IMR-90 (cell line): ENCODE results near the gene MTMR4. TPM values are rescaled to one million over a fixed set of nuclear protein-coding genes. Genes with fewer than 3 reads are reported as not detected.

Source experiments
- ATAC-seq: fragments of 200-7000 bp; cut with Tn5 transposase; 2 replicates; pipeline ENCODE4 v1.9.1; 2020; ENCODE audit warnings: low read depth, mild to moderate bottlenecking, moderate library complexity
- BruUV-seq: library from RNA; stranded (reverse); fragments of 400-500 nt; replicated peaks from 2 replicates; lab custom pipeline; 2021; lab: Mats Ljungman, UMichigan
- CTCF ChIA-PET: fragments of 300-600 bp; formaldehyde crosslinking; extraction: SDS; loops from one replicate; lab custom pipeline; 2021; ENCODE audit warnings: antibody characterized with exemption; lab: Yijun Ruan, JAX
- POLR2A ChIA-PET: fragments of 300-600 bp; sonication (Branson Sonifier 250); formaldehyde crosslinking; loops from one replicate; lab custom pipeline; 2022; ENCODE audit warnings: antibody characterized with exemption; ENCODE audit not compliant: unreplicated experiment; lab: Charles Lee
- DNase-seq: peaks from one replicate; pipeline ENCODE4 v3.0.0; 2013
- H2AFZ ChIP-seq: replicated peaks from 2 replicates; pipeline ENCODE3; 2013; ENCODE audit warnings: low read length, mild to moderate bottlenecking; ENCODE audit not compliant: poor library complexity
- H2AK5ac ChIP-seq: 2 replicates; pipeline ENCODE4 v1.6.1; 2013; ENCODE audit warnings: low read depth, low read length, inconsistent platforms
- H2AK9ac ChIP-seq: replicated peaks from 2 replicates; pipeline ENCODE3; 2013; ENCODE audit warnings: mild to moderate bottlenecking, low read depth, low read length, moderate library complexity; ENCODE audit not compliant: poor library complexity
- H2BK120ac ChIP-seq: 2 replicates; pipeline ENCODE4 v1.6.1; 2013; ENCODE audit warnings: low read depth, low read length, inconsistent platforms
- H2BK15ac ChIP-seq: 3 replicates; pipeline ENCODE4 v1.6.1; 2013; ENCODE audit warnings: low read depth, low read length, inconsistent platforms
- H2BK20ac ChIP-seq: 2 replicates; pipeline ENCODE4 v1.6.1; 2013; ENCODE audit warnings: low read depth, mild to moderate bottlenecking, inconsistent platforms, low read length, moderate library complexity
- H2BK5ac ChIP-seq: 2 replicates; pipeline ENCODE4 v1.6.1; 2013; ENCODE audit warnings: mild to moderate bottlenecking, low read depth, low read length, inconsistent platforms; ENCODE audit not compliant: poor library complexity, severe bottlenecking
- H3K14ac ChIP-seq: replicated peaks from 2 replicates; pipeline ENCODE4 v1.6.1; 2013; ENCODE audit warnings: low read depth, low read length, inconsistent platforms
- H3K18ac ChIP-seq: 2 replicates; pipeline ENCODE4 v1.6.1; 2013; ENCODE audit warnings: low read depth, low read length, control low read depth
- H3K23ac ChIP-seq: 2 replicates; pipeline ENCODE4 v1.6.1; 2013; ENCODE audit warnings: low read depth, low read length, inconsistent platforms
- H3K27ac ChIP-seq: 2 replicates; pipeline ENCODE4 v1.5.1; 2013; ENCODE audit warnings: mild to moderate bottlenecking, control low read depth, low read length; ENCODE audit not compliant: insufficient read depth
- H3K27me3 ChIP-seq: 2 replicates; pipeline ENCODE4 v1.6.1; 2013; ENCODE audit warnings: low read length; ENCODE audit not compliant: control insufficient read depth, insufficient read depth
- H3K36me3 ChIP-seq: 2 replicates; pipeline ENCODE4 v1.6.1; 2013; ENCODE audit warnings: low read length, mixed read lengths; ENCODE audit not compliant: control insufficient read depth, insufficient read depth
- H3K4ac ChIP-seq: 2 replicates; pipeline ENCODE4 v1.6.1; 2013; ENCODE audit warnings: low read depth, low read length, inconsistent platforms
- H3K4me1 ChIP-seq: 2 replicates; pipeline ENCODE4 v1.6.1; 2013; ENCODE audit warnings: low read length, mixed read lengths; ENCODE audit not compliant: control insufficient read depth, insufficient read depth
- H3K4me2 ChIP-seq: 2 replicates; pipeline ENCODE4 v1.6.1; 2013; ENCODE audit warnings: low read depth, mild to moderate bottlenecking, control low read depth, low read length, moderate library complexity
- H3K4me3 ChIP-seq: 2 replicates; pipeline ENCODE4 v1.5.1; 2013; ENCODE audit warnings: low read depth, mild to moderate bottlenecking, control low read depth, low read length, moderate library complexity; ENCODE audit not compliant: insufficient read depth
- H3K56ac ChIP-seq: 2 replicates; pipeline ENCODE4 v1.6.1; 2013; ENCODE audit warnings: low read length, inconsistent platforms; ENCODE audit not compliant: insufficient read depth; ENCODE audit errors: extremely low read depth
- H3K79me1 ChIP-seq, 2 experiments: 2 replicates each; pipeline ENCODE4 v1.6.1; 2013; ENCODE audit warnings: low read length in 2 of 2, inconsistent platforms in 1 of 2, low read depth in 1 of 2
- H3K9ac ChIP-seq: 2 replicates; pipeline ENCODE4 v1.6.1; 2013; ENCODE audit warnings: low read depth, low read length, control low read depth
- H3K9me1 ChIP-seq: 2 replicates; pipeline ENCODE4 v1.6.1; 2013; ENCODE audit warnings: low read length, inconsistent platforms; ENCODE audit not compliant: insufficient read depth
- H3K9me3 ChIP-seq: 2 replicates; pipeline ENCODE4 v1.6.1; 2013; ENCODE audit warnings: low read length; ENCODE audit not compliant: control insufficient read depth, insufficient read depth
- H4K20me1 ChIP-seq: 2 replicates; pipeline ENCODE4 v1.6.1; 2013; ENCODE audit warnings: low read length, inconsistent platforms; ENCODE audit not compliant: insufficient read depth
- H4K5ac ChIP-seq: 2 replicates; pipeline ENCODE4 v1.6.1; 2013; ENCODE audit warnings: mild to moderate bottlenecking, low read depth, low read length, control low read depth
- H4K8ac ChIP-seq, 2 experiments: 2 replicates each; pipeline ENCODE4 v1.6.1; 2013; ENCODE audit warnings: low read depth in 2 of 2, low read length in 2 of 2, control low read depth in 1 of 2, inconsistent platforms in 1 of 2
- H4K91ac ChIP-seq: 2 replicates; pipeline ENCODE4 v1.6.1; 2013; ENCODE audit warnings: low read depth, low read length, inconsistent platforms; ENCODE audit not compliant: insufficient read depth
- FOS ChIP-seq: fragments of 150-350 bp; IDR thresholded peaks from 2 replicates; pipeline ENCODE4 v1.6.1; 2016; ENCODE audit warnings: low read depth, low read length
- NFE2L2 ChIP-seq: fragments of 150-350 bp; IDR thresholded peaks from 2 replicates; pipeline ENCODE4 v1.6.1; 2016; ENCODE audit warnings: low read depth, mild to moderate bottlenecking, low read length
- WGBS, 2 experiments: methylation state at CpG; one replicate each; pipeline versions ENCODE4 v1.1.5 to v1.1.7; 2013; ENCODE audit warnings: missing lambda C conversion rate in 2 of 2; ENCODE audit not compliant: insufficient read length in 1 of 2; ENCODE audit errors: extremely low coverage in 2 of 2; 5-methylcytosine and 5-hydroxymethylcytosine counted together
- dilution Hi-C: fragments of 300-500 bp; cut with HindIII; formaldehyde crosslinking; loops from one replicate; pipeline ENCODE4 v1.14.3; 2018; ENCODE audit warnings: low sequenced_read_pairs; ENCODE audit not compliant: unreplicated experiment
- in situ Hi-C: fragments of 300-500 bp; cut with MboI; formaldehyde crosslinking; loops from 3 replicates; pipeline ENCODE4 v1.14.3; 2019; ENCODE audit warnings: low sequenced_read_pairs, inconsistent platforms, mixed read lengths
- intact Hi-C: fragments of 100-400 bp; cut with micrococcal nuclease; formaldehyde crosslinking; loops from 2 replicates; pipeline ENCODE4 v1.10.0; 2022
- polyA plus RNA-seq, 3 experiments: library from polyadenylated mRNA; depleted of rRNA; stranded (reverse); fragments of >200 nt; gene quantifications; 2 replicates each; pipeline ENCODE4 v1.2.3, GENCODE V29; 2012; ENCODE audit warnings: low replicate concordance in 1 of 3
- total RNA-seq: library from RNA; depleted of rRNA; stranded (reverse); fragments of >200 nt; gene quantifications from 2 replicates; pipeline ENCODE4 v1.2.3, GENCODE V29; 2012
- TF ChIP-seq, protein P1 (sequence below): fragments of 150-350 bp; IDR thresholded peaks from 2 replicates; pipeline ENCODE4 v1.6.1; 2016; ENCODE audit warnings: low read depth, mild to moderate bottlenecking, low read length, moderate library complexity, borderline replicate concordance

Gene MTMR4
- total and polyA plus RNA-seq, 2 of the 4 experiments (the other 2 are of a cell fraction), result 13.2 to 42.5 TPM

DNA sequence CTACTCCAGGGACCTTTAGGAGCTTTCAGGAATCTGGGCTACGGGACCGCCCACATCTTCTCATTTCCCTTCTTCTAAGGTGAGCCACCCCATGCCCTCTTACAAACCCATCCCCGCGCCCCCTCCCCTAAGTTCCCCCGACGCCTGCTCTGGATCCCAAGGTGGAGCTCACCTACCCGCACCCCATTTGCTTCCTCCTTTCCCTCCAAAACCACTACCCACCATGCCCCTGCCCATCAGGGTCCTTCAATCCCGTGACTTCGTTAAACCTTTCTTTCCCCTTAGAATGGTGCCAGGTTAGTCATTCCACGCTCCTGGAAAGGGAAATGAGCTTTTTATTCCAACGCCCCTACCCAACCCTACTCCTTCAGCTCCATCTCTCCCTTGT is 326 bp upstream of the MTMR4 start:
- peak overlapping the region; percentile 22 for H3K4ac ChIP-seq
- intact Hi-C loops, result loop anchor here (5.0 to 10.0 kb wide), 2 partner anchors 162 to 270 kb away; partner anchors contain the start of gene SUPT4H1
- peak overlapping the region; percentile 42; the same call in 1 of the 2 replicates for H2AK5ac ChIP-seq
- H3K9me1 ChIP-seq, result peaks cover 15% of the 10 kb centered on the region; the same call in 1 of the 2 replicates
- TF ChIP-seq, protein P1, sequence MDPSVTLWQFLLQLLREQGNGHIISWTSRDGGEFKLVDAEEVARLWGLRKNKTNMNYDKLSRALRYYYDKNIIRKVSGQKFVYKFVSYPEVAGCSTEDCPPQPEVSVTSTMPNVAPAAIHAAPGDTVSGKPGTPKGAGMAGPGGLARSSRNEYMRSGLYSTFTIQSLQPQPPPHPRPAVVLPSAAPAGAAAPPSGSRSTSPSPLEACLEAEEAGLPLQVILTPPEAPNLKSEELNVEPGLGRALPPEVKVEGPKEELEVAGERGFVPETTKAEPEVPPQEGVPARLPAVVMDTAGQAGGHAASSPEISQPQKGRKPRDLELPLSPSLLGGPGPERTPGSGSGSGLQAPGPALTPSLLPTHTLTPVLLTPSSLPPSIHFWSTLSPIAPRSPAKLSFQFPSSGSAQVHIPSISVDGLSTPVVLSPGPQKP, result no peak
- no peak for TF ChIP-seq NFE2L2
- TF ChIP-seq FOS, result no peak
- H4K5ac ChIP-seq, result peak overlapping the region; percentile 25
- in situ Hi-C loops, result loop anchor here (10.0 kb wide), 1 partner anchor 120 kb away; no protein-coding TSS in a partner anchor
- peak overlapping the region; percentile 75 for H3K4me2 ChIP-seq
- H2BK15ac ChIP-seq, result no peak overlapping the region
- H2AK9ac ChIP-seq, result peak overlapping the region; percentile 17
- peaks cover 5 to 51% of the 10 kb centered on the region in 2 experiments; a peak in 3 of 4 replicates for H3K79me1 ChIP-seq
- ATAC-seq, result no peak
- H3K27me3 ChIP-seq, result no peaks in the 10 kb centered on the region
- peaks cover 18% of the 10 kb centered on the region for H3K36me3 ChIP-seq
- peaks cover 4% of the 10 kb centered on the region; the same call in 1 of the 2 replicates for H4K20me1 ChIP-seq
- no peak overlapping the region for H3K27ac ChIP-seq
- peak overlapping the region; percentile 33 to 67; a peak in 2 of 4 replicates for H4K8ac ChIP-seq
- peaks cover 12% of the 10 kb centered on the region; the same call in 1 of the 2 replicates for H3K4me1 ChIP-seq
- H2AFZ ChIP-seq, result peak overlapping the region; percentile 89
- no peak overlapping the region for H2BK120ac ChIP-seq
- no peak overlapping the region; the same call in 1 of the 2 replicates for H3K23ac ChIP-seq
- H3K18ac ChIP-seq, result no peak overlapping the region
- 15% methylated on average over 4 of the region's 11 CpGs; no CpG with 5 or more reads in 1 of the 2 experiments for WGBS, 2 experiments
- DNase-seq, result no peak
- H4K91ac ChIP-seq, result peak overlapping the region; percentile 14
- no peak overlapping the region for H2BK20ac ChIP-seq
- peak overlapping the region; percentile 64 for H3K4me3 ChIP-seq
- no peak overlapping the region for H3K9ac ChIP-seq
- no TSS peak for BruUV-seq
- H3K56ac ChIP-seq, result no peak overlapping the region
- H3K14ac ChIP-seq, result peak overlapping the region; percentile 24; the same call in 1 of the 2 replicates
- POLR2A ChIA-PET, result no interaction called here
- no peaks in the 10 kb centered on the region for H3K9me3 ChIP-seq
- dilution Hi-C loops, result no loop called here
- no peak overlapping the region for H2BK5ac ChIP-seq
- CTCF ChIA-PET, result no interaction called here
